A673 (cell line): Measurements from ENCODE around the gene RUNX2. TPM values are rescaled to one million over a fixed set of nuclear protein-coding genes. Genes with fewer than 3 reads are reported as not detected.

Experiments used
- BruUV-seq: library from RNA; stranded (reverse); fragments of 400-500 nt; replicated peaks from 2 replicates; lab custom pipeline; 2021; lab: Mats Ljungman, UMichigan
- CTCF ChIA-PET: fragments of 300-600 bp; sonication (Branson Sonifier 250); formaldehyde crosslinking; loops from one replicate; lab custom pipeline; 2022; ENCODE audit warnings: antibody characterized with exemption; lab: Charles Lee
- POLR2A ChIA-PET: fragments of 300-600 bp; sonication (Branson Sonifier 250); formaldehyde crosslinking; loops from one replicate; lab custom pipeline; 2022; ENCODE audit warnings: antibody characterized with exemption; ENCODE audit not compliant: low non-redundant PET; lab: Charles Lee
- DNase-seq: peaks from one replicate; pipeline ENCODE4 v3.0.0-alpha.2; 2015; ENCODE audit warnings: low spot score
- H3K27ac ChIP-seq: fragments of 200-600 bp; sonication (generic); 2 replicates; pipeline ENCODE4 v1.5.1; 2016; ENCODE audit warnings: mixed run types, low read depth, mild to moderate bottlenecking, mixed read lengths, antibody characterized with exemption, low read length; ENCODE audit not compliant: poor library complexity, severe bottlenecking
- H3K27me3 ChIP-seq: fragments of 200-600 bp; sonication (generic); replicated peaks from 2 replicates; pipeline ENCODE4 v1.6.1; 2017; ENCODE audit warnings: mixed run types, low read depth, mild to moderate bottlenecking, mixed read lengths, antibody characterized with exemption, low read length; ENCODE audit not compliant: insufficient read depth, poor library complexity
- H3K36me3 ChIP-seq: fragments of 200-600 bp; sonication (generic); 2 replicates; pipeline ENCODE4 v1.6.1; 2016; ENCODE audit warnings: mixed run types, mild to moderate bottlenecking, mixed read lengths, antibody characterized with exemption, low read length; ENCODE audit not compliant: insufficient read depth, poor library complexity, severe bottlenecking
- H3K4me1 ChIP-seq: fragments of 200-600 bp; sonication (generic); 2 replicates; pipeline ENCODE4 v1.6.1; 2017; ENCODE audit warnings: mixed run types, mild to moderate bottlenecking, mixed read lengths, antibody characterized with exemption, low read length; ENCODE audit not compliant: insufficient read depth, poor library complexity, severe bottlenecking
- H3K4me3 ChIP-seq: fragments of 200-600 bp; sonication (generic); 2 replicates; pipeline ENCODE4 v1.5.1; 2016; ENCODE audit warnings: low read depth, mixed run types, mild to moderate bottlenecking, mixed read lengths, low read length; ENCODE audit not compliant: poor library complexity, severe bottlenecking
- H3K9me3 ChIP-seq: fragments of 200-600 bp; sonication (generic); 2 replicates; pipeline ENCODE4 v1.6.1; 2016; ENCODE audit warnings: mixed run types, low read depth, mild to moderate bottlenecking, mixed read lengths, antibody characterized with exemption, low read length; ENCODE audit not compliant: poor library complexity, severe bottlenecking
- CTCF ChIP-seq: fragments of 300-800, 200-600 bp; sonication (generic); conservative IDR thresholded peaks from 2 replicates; pipeline ENCODE4 v1.5.1; 2017; ENCODE audit warnings: low read depth, mild to moderate bottlenecking, antibody characterized with exemption, low read length, moderate library complexity, mixed read lengths
- EZH2 ChIP-seq: fragments of 200-600 bp; sonication (generic); IDR thresholded peaks from 2 replicates; pipeline ENCODE4 v1.6.1; 2017; ENCODE audit warnings: borderline replicate concordance, low read depth, mild to moderate bottlenecking, mixed read lengths, antibody characterized with exemption, low read length; ENCODE audit not compliant: poor library complexity, severe bottlenecking
- intact Hi-C: fragments of 100-400 bp; cut with micrococcal nuclease; formaldehyde crosslinking; loops from one replicate; pipeline ENCODE4 v1.10.0; 2022; ENCODE audit not compliant: unreplicated experiment
- total RNA-seq: library from RNA; stranded (reverse); gene quantifications from 2 replicates; pipeline ENCODE4 v1.2.3, GENCODE V29; 2021

Gene RUNX2
- total RNA-seq, 1 experiment from 2014 or later: 4.9 TPM

GRCh38 chr6:45423111-45423823 lies 95.1 kb downstream of the RUNX2 start:
- H3K27ac ChIP-seq: peak overlapping the region; percentile 7
- BruUV-seq: no TSS peak
- peak; percentile 37 for DNase-seq
- intact Hi-C loops: loop anchor here (5.0 kb wide), 1 partner anchor 289 kb away; no protein-coding TSS in a partner anchor
- H3K4me3 ChIP-seq: peak overlapping the region; percentile 86
- TF ChIP-seq CTCF: no peak
- TF ChIP-seq EZH2: no peak
- no peaks in the 10 kb centered on the region for H3K36me3 ChIP-seq
- peaks cover 16% of the 10 kb centered on the region for H3K4me1 ChIP-seq
- no peaks in the 10 kb centered on the region for H3K9me3 ChIP-seq
- ChIA-PET CTCF (no interaction called here), POLR2A (no interaction called here)
- H3K27me3 ChIP-seq: peaks cover 11% of the 10 kb centered on the region

- H3K36me3 ChIP-seq: no peaks in the 10 kb centered on the region
- ChIA-PET POLR2A (no interaction called here), CTCF (no interaction called here)
- TF ChIP-seq CTCF: no peak
- TF ChIP-seq EZH2: no peak
- peaks cover 16% of the 10 kb centered on the region for H3K4me1 ChIP-seq
- no peak overlapping the region for H3K27ac ChIP-seq
- no peaks in the 10 kb centered on the region for H3K9me3 ChIP-seq
- peaks cover 11% of the 10 kb centered on the region for H3K27me3 ChIP-seq
- no TSS peak for BruUV-seq
- intact Hi-C loops: loop anchor here (5.0 kb wide), 1 partner anchor 288 kb away; no protein-coding TSS in a partner anchor
- peak overlapping the region; percentile 86 for H3K4me3 ChIP-seq
- no peak for DNase-seq
Measured at GRCh38 chr6:45423824-45424450, 95.8 kb downstream of the RUNX2 start.

GRCh38 chr6:45424451-45424861 lies 96.3 kb downstream of the RUNX2 start:
- H3K36me3 ChIP-seq: no peaks in the 10 kb centered on the region
- ChIA-PET POLR2A (no interaction called here), CTCF (no interaction called here)
- H3K4me1 ChIP-seq: peaks cover 16% of the 10 kb centered on the region
- H3K9me3 ChIP-seq: no peaks in the 10 kb centered on the region
- H3K4me3 ChIP-seq: no peak overlapping the region
- peaks cover 11% of the 10 kb centered on the region for H3K27me3 ChIP-seq
- BruUV-seq: no TSS peak
- intact Hi-C loops: loop anchor here (5.0 kb wide), 1 partner anchor 288 kb away; no protein-coding TSS in a partner anchor
- TF ChIP-seq CTCF (no peak), EZH2 (no peak)
- H3K27ac ChIP-seq: no peak overlapping the region
- DNase-seq: no peak
